ENCODE data around the gene NEMP1. TPM values are rescaled to one million over a fixed set of nuclear protein-coding genes. Genes with fewer than 3 reads are reported as not detected.

NEMP1 gene
- total and polyA plus RNA-seq, 2 of the 13 experiments (the other 11 are each of a cell fraction or from before 2014, with no cell fraction given): 11.4 to 12.9 TPM

GRCh38 chr12:57091638-57092528, 13.3 kb upstream of the NEMP1 start:
- H3K9ac ChIP-seq (ENCODE audit: insufficient read depth, low read depth, low read length): no peak overlapping the region
- no peak for TF ChIP-seq ZNF639 (CRISPR knock-in tag; conservative IDR thresholded peaks at IDR 0.05)
- no peak for TF ChIP-seq POLR2G (IDR thresholded peaks at IDR 0.05; ENCODE audit: low read depth, low read length)
- TF ChIP-seq ISL2 (CRISPR knock-in tag; IDR thresholded peaks at IDR 0.05): no peak
- peak; percentile 3 for TF ChIP-seq AGO2 (optimal IDR thresholded peaks at IDR 0.05; ENCODE audit: low read depth, low read length)
- no peak for TF ChIP-seq KAT7 (CRISPR knock-in tag; IDR thresholded peaks at IDR 0.05; ENCODE audit: borderline replicate concordance)
- no peaks in the 10 kb centered on the region; a peak in 1 of 5 replicates for H3K27me3 ChIP-seq (ENCODE audit: control insufficient read depth in 1 of 2, insufficient read depth in 2 of 2, low read length in 2 of 2)
- no peak overlapping the region for H3K27ac ChIP-seq (ENCODE audit: extremely low read length, insufficient read depth, low read length)
- H3K4me3 ChIP-seq (replicated peaks in 1 of 3; ENCODE audit: insufficient read depth in 1 of 3, low read depth in 2 of 3, low read length in 3 of 3): no peak overlapping the region
- BruUV-seq (replicated peaks): TSS peak; percentile 25
- no peaks in the 10 kb centered on the region for H3K9me3 ChIP-seq (ENCODE audit: low read length)
- H3K79me2 ChIP-seq (ENCODE audit: insufficient read depth, low read length): peaks cover 15% of the 10 kb centered on the region
- no peak overlapping the region for H3K4me2 ChIP-seq (ENCODE audit: low read depth, low read length)
- 93% methylated on average over 25 of the region's 25 CpGs for WGBS (ENCODE audit: low lambda C conversion rate)
- H2AFZ ChIP-seq (ENCODE audit: low read length): no peak overlapping the region
- POLR2A ChIA-PET: interaction anchor here (0.8 to 13.5 kb wide), 6 partner anchors 10 to 138 kb away, joined by 3 to 309 read pairs (median 8); partner anchors contain the start of genes NEMP1, SHMT2 and STAT6
- in situ Hi-C loops (cut with HindIII; ENCODE audit: extremely low pct_ligation_motif_present, low pct_unique_long_range_greater_than_20kb) (no loop called here), intact Hi-C loops (cut with micrococcal nuclease; ENCODE audit: unreplicated experiment) (loop anchor here (2.0 kb wide), 1 partner anchor 13 kb away; the partner anchor contains the start of gene NEMP1)
- CTCF ChIA-PET (ENCODE audit: low intra/inter-chr PET ratio, low total read pairs): no interaction called here
- H3K4me1 ChIP-seq (ENCODE audit: insufficient read depth, low read length): peaks cover 31% of the 10 kb centered on the region
- DNase-seq (ENCODE audit: low spot score) (no peak), ATAC-seq (no peak), FAIRE-seq (no peak)
- H4K20me1 ChIP-seq (ENCODE audit: insufficient read depth, low read length): 0 out of 2 replicates have a peak, but pooled peaks cover 6% of the 10 kb centered on the region
- H3K36me3 ChIP-seq (replicated peaks in 1 of 2; ENCODE audit: control insufficient read depth in 1 of 2, insufficient read depth in 2 of 2, low read length in 2 of 2): peaks cover 11 to 37% of the 10 kb centered on the region in 2 experiments; a peak in 4 of 5 replicates

Data from HepG2 (cell line).